NB4 (cell line): ENCODE measurements around the gene MPPED1.

Experiments
- POLR2A ChIP-seq: IDR thresholded peaks from 2 replicates; pipeline ENCODE4 v1.6.1; 2011; ENCODE audit warnings: mild to moderate bottlenecking; ENCODE audit not compliant: insufficient read length; ENCODE audit errors: extremely low read depth
- TF ChIP-seq, protein P1 (sequence below): IDR thresholded peaks from one replicate; pipeline ENCODE4 v1.5.1; 2012; ENCODE audit warnings: low read depth, low read length
- TF ChIP-seq, protein P2 (sequence below): IDR thresholded peaks from 2 replicates; pipeline ENCODE4 v1.6.1; 2011; ENCODE audit warnings: low read depth, low read length

DNA sequence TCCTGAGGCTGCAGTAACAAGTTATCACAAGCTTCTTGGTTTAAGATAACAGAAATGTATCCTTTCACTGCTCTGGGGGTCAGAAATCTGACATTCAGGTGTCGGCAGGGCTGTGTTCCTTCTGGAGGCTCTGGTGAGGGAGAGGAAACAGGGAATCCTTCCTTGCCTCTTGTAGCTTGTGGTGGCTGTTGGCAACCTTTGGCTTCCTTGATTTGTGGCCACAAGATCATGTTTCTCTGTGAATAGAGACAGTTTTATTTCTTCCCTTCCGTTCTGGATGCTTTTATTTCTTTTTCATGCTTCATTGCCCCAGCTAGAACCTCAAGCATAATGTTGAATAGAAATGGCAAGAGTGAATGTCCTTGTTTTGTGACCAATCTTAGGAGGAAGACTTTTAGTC, 44.0 kb downstream of the MPPED1 start:
- TF ChIP-seq, protein P1, sequence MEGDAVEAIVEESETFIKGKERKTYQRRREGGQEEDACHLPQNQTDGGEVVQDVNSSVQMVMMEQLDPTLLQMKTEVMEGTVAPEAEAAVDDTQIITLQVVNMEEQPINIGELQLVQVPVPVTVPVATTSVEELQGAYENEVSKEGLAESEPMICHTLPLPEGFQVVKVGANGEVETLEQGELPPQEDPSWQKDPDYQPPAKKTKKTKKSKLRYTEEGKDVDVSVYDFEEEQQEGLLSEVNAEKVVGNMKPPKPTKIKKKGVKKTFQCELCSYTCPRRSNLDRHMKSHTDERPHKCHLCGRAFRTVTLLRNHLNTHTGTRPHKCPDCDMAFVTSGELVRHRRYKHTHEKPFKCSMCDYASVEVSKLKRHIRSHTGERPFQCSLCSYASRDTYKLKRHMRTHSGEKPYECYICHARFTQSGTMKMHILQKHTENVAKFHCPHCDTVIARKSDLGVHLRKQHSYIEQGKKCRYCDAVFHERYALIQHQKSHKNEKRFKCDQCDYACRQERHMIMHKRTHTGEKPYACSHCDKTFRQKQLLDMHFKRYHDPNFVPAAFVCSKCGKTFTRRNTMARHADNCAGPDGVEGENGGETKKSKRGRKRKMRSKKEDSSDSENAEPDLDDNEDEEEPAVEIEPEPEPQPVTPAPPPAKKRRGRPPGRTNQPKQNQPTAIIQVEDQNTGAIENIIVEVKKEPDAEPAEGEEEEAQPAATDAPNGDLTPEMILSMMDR = no peak
- no peak for TF ChIP-seq POLR2A
- TF ChIP-seq, protein P2, sequence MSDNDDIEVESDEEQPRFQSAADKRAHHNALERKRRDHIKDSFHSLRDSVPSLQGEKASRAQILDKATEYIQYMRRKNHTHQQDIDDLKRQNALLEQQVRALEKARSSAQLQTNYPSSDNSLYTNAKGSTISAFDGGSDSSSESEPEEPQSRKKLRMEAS = no peak
